H9 (cell line): Measurements from ENCODE around the gene MIGA1. TPM values are rescaled to one million over a fixed set of nuclear protein-coding genes. Genes with fewer than 3 reads are reported as not detected.

Experiments
- DNase-seq: peaks from one replicate; pipeline ENCODE4 v3.0.0-alpha.2; 2017
- H2AFZ ChIP-seq: one replicate; pipeline ENCODE4 v1.6.1; 2013; ENCODE audit warnings: mild to moderate bottlenecking, low read length, control low read depth, moderate library complexity
- H2AK5ac ChIP-seq: 2 replicates; pipeline ENCODE4 v1.6.1; 2013; ENCODE audit warnings: low read length, control low read depth, mixed read lengths; ENCODE audit not compliant: insufficient read length
- H2BK120ac ChIP-seq: one replicate; pipeline ENCODE4 v1.6.1; 2013; ENCODE audit warnings: low read depth, mild to moderate bottlenecking, low read length, control low read depth, inconsistent platforms; ENCODE audit not compliant: poor library complexity, severe bottlenecking
- H2BK12ac ChIP-seq: 2 replicates; pipeline ENCODE4 v1.6.1; 2013; ENCODE audit warnings: low read length, control low read depth, mixed read lengths, low read depth; ENCODE audit not compliant: insufficient read length
- H2BK15ac ChIP-seq: 2 replicates; pipeline ENCODE4 v1.6.1; 2013; ENCODE audit warnings: low read depth, low read length, control low read depth
- H2BK20ac ChIP-seq: one replicate; pipeline ENCODE4 v1.6.1; 2013; ENCODE audit warnings: low read depth, mild to moderate bottlenecking, low read length, control low read depth, inconsistent platforms; ENCODE audit not compliant: poor library complexity, severe bottlenecking
- H2BK5ac ChIP-seq: 2 replicates; pipeline ENCODE4 v1.6.1; 2013; ENCODE audit warnings: low read length, control low read depth, mixed read lengths; ENCODE audit not compliant: insufficient read length
- H3K14ac ChIP-seq: 2 replicates; pipeline ENCODE4 v1.6.1; 2013; ENCODE audit warnings: low read length, control low read depth; ENCODE audit not compliant: insufficient read depth
- H3K18ac ChIP-seq: 2 replicates; pipeline ENCODE4 v1.6.1; 2013; ENCODE audit warnings: low read depth, mild to moderate bottlenecking, mixed read lengths, low read length, control low read depth; ENCODE audit not compliant: insufficient read length
- H3K23ac ChIP-seq: 2 replicates; pipeline ENCODE4 v1.6.1; 2013; ENCODE audit warnings: low read length, control low read depth, mixed read lengths, low read depth; ENCODE audit not compliant: insufficient read length
- H3K23me2 ChIP-seq: 2 replicates; pipeline ENCODE4 v1.6.1; 2013; ENCODE audit warnings: low read depth, mild to moderate bottlenecking, mixed read lengths, low read length, control low read depth; ENCODE audit not compliant: insufficient read length, poor library complexity, severe bottlenecking
- H3K27ac ChIP-seq: 2 replicates; pipeline ENCODE4 v1.5.1; 2013; ENCODE audit warnings: low read length, control low read depth, mixed read lengths, low read depth; ENCODE audit not compliant: insufficient read length
- H3K27me3 ChIP-seq: 2 replicates; pipeline ENCODE4 v1.6.1; 2013; ENCODE audit warnings: low read length, control low read depth, inconsistent platforms; ENCODE audit not compliant: insufficient read depth
- H3K4ac ChIP-seq: 2 replicates; pipeline ENCODE4 v1.6.1; 2013; ENCODE audit warnings: low read depth, mild to moderate bottlenecking, control low read depth, inconsistent platforms, low read length, moderate library complexity
- H3K4me1 ChIP-seq: 2 replicates; pipeline ENCODE4 v1.6.1; 2013; ENCODE audit warnings: low read length, control low read depth, inconsistent platforms; ENCODE audit not compliant: insufficient read depth
- H3K4me2 ChIP-seq: 2 replicates; pipeline ENCODE4 v1.6.1; 2013; ENCODE audit warnings: low read length, control low read depth, mixed read lengths; ENCODE audit not compliant: insufficient read length, insufficient read depth
- H3K56ac ChIP-seq: 2 replicates; pipeline ENCODE4 v1.6.1; 2013; ENCODE audit warnings: low read depth, mild to moderate bottlenecking, mixed read lengths, low read length, control low read depth; ENCODE audit not compliant: insufficient read length
- H3K79me1 ChIP-seq: 2 replicates; pipeline ENCODE4 v1.6.1; 2013; ENCODE audit warnings: low read depth, mild to moderate bottlenecking, moderate library complexity, low read length, control low read depth, inconsistent platforms; ENCODE audit not compliant: insufficient read depth, poor library complexity, severe bottlenecking
- H3K79me2 ChIP-seq: 2 replicates; pipeline ENCODE4 v1.6.1; 2013; ENCODE audit warnings: low read length, control low read depth, inconsistent platforms; ENCODE audit not compliant: insufficient read depth
- H3K9ac ChIP-seq: 2 replicates; pipeline ENCODE4 v1.6.1; 2013; ENCODE audit warnings: low read length, control low read depth, mixed read lengths; ENCODE audit not compliant: insufficient read length; ENCODE audit errors: extremely low read depth
- H3K9me3 ChIP-seq: one replicate; pipeline ENCODE4 v1.6.1; 2013; ENCODE audit warnings: low read depth, low read length, inconsistent platforms; ENCODE audit not compliant: control insufficient read depth
- H3T11ph ChIP-seq: one replicate; pipeline ENCODE4 v1.6.1; 2013; ENCODE audit warnings: mild to moderate bottlenecking, low read length, control low read depth, inconsistent platforms
- H4K20me1 ChIP-seq: one replicate; pipeline ENCODE4 v1.6.1; 2013; ENCODE audit not compliant: control insufficient read depth, insufficient read length, insufficient read depth
- H4K5ac ChIP-seq: 2 replicates; pipeline ENCODE4 v1.6.1; 2013; ENCODE audit warnings: low read depth, mild to moderate bottlenecking, mixed read lengths, low read length, control low read depth; ENCODE audit not compliant: insufficient read length
- H4K8ac ChIP-seq: replicated peaks from 2 replicates; pipeline ENCODE4 v1.6.1; 2013; ENCODE audit warnings: low read length, control low read depth, mixed read lengths, low read depth; ENCODE audit not compliant: insufficient read length
- H4K91ac ChIP-seq: 2 replicates; pipeline ENCODE4 v1.6.1; 2013; ENCODE audit warnings: low read depth, mild to moderate bottlenecking, moderate library complexity, mixed read lengths, low read length, control low read depth; ENCODE audit not compliant: insufficient read length
- H3K27ac Mint-ChIP-seq, 3 experiments: 2 replicates in 2 of 3; 3 replicates in 1 of 3; pipeline ENCODE4 v1.8.0; 2020 to 2021; ENCODE audit warnings: mixed read lengths in 3 of 3, mild to moderate bottlenecking in 1 of 3, moderate library complexity in 1 of 3
- H3K27me3 Mint-ChIP-seq: 2 replicates; pipeline ENCODE4 v1.8.0; 2021; ENCODE audit warnings: low read depth, mild to moderate bottlenecking, moderate library complexity, mixed read lengths
- H3K36me3 Mint-ChIP-seq, 3 experiments: 2 replicates in 2 of 3; 3 replicates in 1 of 3; pipeline ENCODE4 v1.8.0; 2020 to 2021; ENCODE audit warnings: low read depth in 3 of 3, mixed read lengths in 3 of 3; ENCODE audit not compliant: insufficient read depth in 1 of 3
- H3K4me1 Mint-ChIP-seq, 2 experiments: 2 replicates each; pipeline ENCODE4 v1.8.0; 2020; ENCODE audit warnings: mixed read lengths in 2 of 2
- H3K4me3 Mint-ChIP-seq, 2 experiments: 2 replicates in 1 of 2; 3 replicates in 1 of 2; pipeline ENCODE4 v1.8.0; 2020 to 2021; ENCODE audit warnings: mild to moderate bottlenecking in 2 of 2, mixed read lengths in 2 of 2, moderate library complexity in 1 of 2
- H3K9me3 Mint-ChIP-seq, 2 experiments: 2 replicates in 1 of 2; 3 replicates in 1 of 2; pipeline ENCODE4 v1.8.0; 2020; ENCODE audit warnings: mild to moderate bottlenecking in 2 of 2, mixed read lengths in 2 of 2, moderate library complexity in 1 of 2
- CTCF ChIP-seq: fragments of 200-600 bp; sonication (generic); conservative IDR thresholded peaks from 3 replicates; pipeline ENCODE4 v1.8.0; 2021; ENCODE audit warnings: antibody characterized with exemption, mild to moderate bottlenecking
- WGBS: extraction: QIAGEN DNeasy Blood & Tissue Kit; methylation state at CpG from one replicate; pipeline ENCODE4 v1.1.7; 2013; ENCODE audit warnings: missing lambda C conversion rate, low lambda C conversion rate, mixed read lengths; ENCODE audit not compliant: insufficient read length; ENCODE audit errors: extremely low coverage; 5-methylcytosine and 5-hydroxymethylcytosine counted together
- total RNA-seq: library from RNA; stranded (reverse); gene quantifications from 2 replicates; pipeline ENCODE4 v1.2.1, GENCODE V29; 2021

MIGA1 gene
- total RNA-seq, 1 experiment from 2014 or later, result 6.3 TPM

GRCh38 chr1:77756052-77756754, 23.2 kb upstream of the MIGA1 start:
- no peak overlapping the region for H3K27ac ChIP-seq
- no peaks in the 10 kb centered on the region for H3K4me1 ChIP-seq
- H4K20me1 ChIP-seq, result no peaks in the 10 kb centered on the region
- no peak overlapping the region for H2BK20ac ChIP-seq
- no peak overlapping the region for H2AK5ac ChIP-seq
- H3K14ac ChIP-seq, result no peak overlapping the region
- H4K8ac ChIP-seq, result no peak overlapping the region
- H2BK5ac ChIP-seq, result no peak overlapping the region
- no peak overlapping the region for H4K91ac ChIP-seq
- no peak overlapping the region for H3T11ph ChIP-seq
- peaks cover 6% of the 10 kb centered on the region for H3K79me1 ChIP-seq
- H2BK15ac ChIP-seq, result no peak overlapping the region
- no peak overlapping the region for H3K4me2 ChIP-seq
- H2AFZ ChIP-seq, result no peak overlapping the region
- H4K5ac ChIP-seq, result no peak overlapping the region
- no peaks in the 10 kb centered on the region for H3K9me3 ChIP-seq
- Mint-ChIP-seq H3K9me3 (no peaks in the 10 kb centered on the region; a peak in 1 of 5 replicates), H3K4me3 (peak overlapping the region in 1 of 2 experiments; percentile 37; a peak in 1 of 5 replicates), H3K27me3 (no peaks in the 10 kb centered on the region), H3K4me1 (peaks cover 18 to 19% of the 10 kb centered on the region in 2 experiments), H3K27ac (peak overlapping the region in 1 of 3 experiments; percentile 60; a peak in 3 of 7 replicates), H3K36me3 (no peaks in the 10 kb centered on the region)
- no peak for TF ChIP-seq CTCF
- no peak overlapping the region for H2BK120ac ChIP-seq
- H3K79me2 ChIP-seq, result peaks cover 19% of the 10 kb centered on the region; the same call in 1 of the 2 replicates
- no peaks in the 10 kb centered on the region for H3K27me3 ChIP-seq
- H3K23ac ChIP-seq, result no peak overlapping the region
- H3K9ac ChIP-seq, result no peak overlapping the region
- no peak overlapping the region for H3K4ac ChIP-seq
- no peak overlapping the region for H3K18ac ChIP-seq
- H3K23me2 ChIP-seq, result peaks cover 3% of the 10 kb centered on the region
- no peak overlapping the region for H3K56ac ChIP-seq
- H2BK12ac ChIP-seq, result no peak overlapping the region
- WGBS, result no CpG with 5 or more reads among the region's 1 CpG
- DNase-seq, result no peak
